Measurements from ENCODE around the gene PAX5. TPM values are rescaled to one million over a fixed set of nuclear protein-coding genes. Genes with fewer than 3 reads are reported as not detected.

Gene PAX5
- total RNA-seq, 1 experiment from 2014 or later: 6.6 TPM

DNA sequence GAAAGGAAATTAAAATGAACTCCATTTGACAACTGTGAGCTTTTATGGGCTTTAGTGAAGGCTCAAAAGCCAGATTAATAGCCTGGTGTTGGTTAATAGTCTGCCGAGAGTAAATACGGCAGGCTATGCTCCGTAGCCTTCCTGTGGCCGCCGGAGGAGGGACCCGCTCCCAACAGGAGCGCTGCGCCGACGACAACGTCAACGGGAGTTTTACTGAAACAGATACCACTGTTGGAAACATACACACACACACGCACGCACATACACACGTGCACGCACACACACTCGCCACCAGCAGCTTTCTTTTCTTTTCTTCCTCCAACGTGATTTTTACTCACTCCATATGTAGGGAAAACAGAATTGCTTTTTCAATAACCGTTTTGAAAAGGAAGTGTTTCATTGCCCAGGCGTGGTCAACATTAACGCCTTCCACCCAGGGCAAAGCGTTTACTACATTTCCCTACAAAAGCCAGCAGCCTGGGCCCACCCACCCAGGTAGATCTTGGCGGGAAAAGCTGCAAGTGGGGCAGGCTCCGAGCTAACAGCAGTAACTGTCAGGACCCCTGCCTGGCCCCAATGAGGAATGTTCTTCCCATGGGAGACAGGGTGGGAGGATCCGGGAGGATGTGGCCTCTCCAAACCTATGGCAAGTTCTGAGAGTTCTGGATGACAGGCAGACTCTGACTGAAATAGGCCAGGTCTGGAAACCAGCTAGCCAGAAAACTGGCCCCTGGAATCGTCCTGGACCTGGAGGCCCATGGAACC, 72.3 kb downstream of the PAX5 start (continued):
- TF ChIP-seq, protein P1, sequence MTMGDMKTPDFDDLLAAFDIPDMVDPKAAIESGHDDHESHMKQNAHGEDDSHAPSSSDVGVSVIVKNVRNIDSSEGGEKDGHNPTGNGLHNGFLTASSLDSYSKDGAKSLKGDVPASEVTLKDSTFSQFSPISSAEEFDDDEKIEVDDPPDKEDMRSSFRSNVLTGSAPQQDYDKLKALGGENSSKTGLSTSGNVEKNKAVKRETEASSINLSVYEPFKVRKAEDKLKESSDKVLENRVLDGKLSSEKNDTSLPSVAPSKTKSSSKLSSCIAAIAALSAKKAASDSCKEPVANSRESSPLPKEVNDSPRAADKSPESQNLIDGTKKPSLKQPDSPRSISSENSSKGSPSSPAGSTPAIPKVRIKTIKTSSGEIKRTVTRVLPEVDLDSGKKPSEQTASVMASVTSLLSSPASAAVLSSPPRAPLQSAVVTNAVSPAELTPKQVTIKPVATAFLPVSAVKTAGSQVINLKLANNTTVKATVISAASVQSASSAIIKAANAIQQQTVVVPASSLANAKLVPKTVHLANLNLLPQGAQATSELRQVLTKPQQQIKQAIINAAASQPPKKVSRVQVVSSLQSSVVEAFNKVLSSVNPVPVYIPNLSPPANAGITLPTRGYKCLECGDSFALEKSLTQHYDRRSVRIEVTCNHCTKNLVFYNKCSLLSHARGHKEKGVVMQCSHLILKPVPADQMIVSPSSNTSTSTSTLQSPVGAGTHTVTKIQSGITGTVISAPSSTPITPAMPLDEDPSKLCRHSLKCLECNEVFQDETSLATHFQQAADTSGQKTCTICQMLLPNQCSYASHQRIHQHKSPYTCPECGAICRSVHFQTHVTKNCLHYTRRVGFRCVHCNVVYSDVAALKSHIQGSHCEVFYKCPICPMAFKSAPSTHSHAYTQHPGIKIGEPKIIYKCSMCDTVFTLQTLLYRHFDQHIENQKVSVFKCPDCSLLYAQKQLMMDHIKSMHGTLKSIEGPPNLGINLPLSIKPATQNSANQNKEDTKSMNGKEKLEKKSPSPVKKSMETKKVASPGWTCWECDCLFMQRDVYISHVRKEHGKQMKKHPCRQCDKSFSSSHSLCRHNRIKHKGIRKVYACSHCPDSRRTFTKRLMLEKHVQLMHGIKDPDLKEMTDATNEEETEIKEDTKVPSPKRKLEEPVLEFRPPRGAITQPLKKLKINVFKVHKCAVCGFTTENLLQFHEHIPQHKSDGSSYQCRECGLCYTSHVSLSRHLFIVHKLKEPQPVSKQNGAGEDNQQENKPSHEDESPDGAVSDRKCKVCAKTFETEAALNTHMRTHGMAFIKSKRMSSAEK (CRISPR knock-in tag; IDR thresholded peaks at IDR 0.05; ENCODE audit: borderline replicate concordance): no peak
- TF ChIP-seq SMAD4 (CRISPR knock-in tag; IDR thresholded peaks at IDR 0.05) (no peak), FOXJ3 (CRISPR knock-in tag; IDR thresholded peaks at IDR 0.05; ENCODE audit: borderline replicate concordance) (no peak), TEAD1 (CRISPR knock-in tag; IDR thresholded peaks at IDR 0.05) (no peak), SOX15 (CRISPR knock-in tag; IDR thresholded peaks at IDR 0.05) (no peak), ZNF138 (CRISPR knock-in tag; conservative IDR thresholded peaks at IDR 0.05) (no peak), CREM (CRISPR knock-in tag; IDR thresholded peaks at IDR 0.05) (no peak)
- TF ChIP-seq, protein P2, sequence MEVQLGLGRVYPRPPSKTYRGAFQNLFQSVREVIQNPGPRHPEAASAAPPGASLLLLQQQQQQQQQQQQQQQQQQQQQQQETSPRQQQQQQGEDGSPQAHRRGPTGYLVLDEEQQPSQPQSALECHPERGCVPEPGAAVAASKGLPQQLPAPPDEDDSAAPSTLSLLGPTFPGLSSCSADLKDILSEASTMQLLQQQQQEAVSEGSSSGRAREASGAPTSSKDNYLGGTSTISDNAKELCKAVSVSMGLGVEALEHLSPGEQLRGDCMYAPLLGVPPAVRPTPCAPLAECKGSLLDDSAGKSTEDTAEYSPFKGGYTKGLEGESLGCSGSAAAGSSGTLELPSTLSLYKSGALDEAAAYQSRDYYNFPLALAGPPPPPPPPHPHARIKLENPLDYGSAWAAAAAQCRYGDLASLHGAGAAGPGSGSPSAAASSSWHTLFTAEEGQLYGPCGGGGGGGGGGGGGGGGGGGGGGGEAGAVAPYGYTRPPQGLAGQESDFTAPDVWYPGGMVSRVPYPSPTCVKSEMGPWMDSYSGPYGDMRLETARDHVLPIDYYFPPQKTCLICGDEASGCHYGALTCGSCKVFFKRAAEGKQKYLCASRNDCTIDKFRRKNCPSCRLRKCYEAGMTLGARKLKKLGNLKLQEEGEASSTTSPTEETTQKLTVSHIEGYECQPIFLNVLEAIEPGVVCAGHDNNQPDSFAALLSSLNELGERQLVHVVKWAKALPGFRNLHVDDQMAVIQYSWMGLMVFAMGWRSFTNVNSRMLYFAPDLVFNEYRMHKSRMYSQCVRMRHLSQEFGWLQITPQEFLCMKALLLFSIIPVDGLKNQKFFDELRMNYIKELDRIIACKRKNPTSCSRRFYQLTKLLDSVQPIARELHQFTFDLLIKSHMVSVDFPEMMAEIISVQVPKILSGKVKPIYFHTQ (CRISPR knock-in tag; IDR thresholded peaks at IDR 0.05): no peak
- TF ChIP-seq, protein P3, sequence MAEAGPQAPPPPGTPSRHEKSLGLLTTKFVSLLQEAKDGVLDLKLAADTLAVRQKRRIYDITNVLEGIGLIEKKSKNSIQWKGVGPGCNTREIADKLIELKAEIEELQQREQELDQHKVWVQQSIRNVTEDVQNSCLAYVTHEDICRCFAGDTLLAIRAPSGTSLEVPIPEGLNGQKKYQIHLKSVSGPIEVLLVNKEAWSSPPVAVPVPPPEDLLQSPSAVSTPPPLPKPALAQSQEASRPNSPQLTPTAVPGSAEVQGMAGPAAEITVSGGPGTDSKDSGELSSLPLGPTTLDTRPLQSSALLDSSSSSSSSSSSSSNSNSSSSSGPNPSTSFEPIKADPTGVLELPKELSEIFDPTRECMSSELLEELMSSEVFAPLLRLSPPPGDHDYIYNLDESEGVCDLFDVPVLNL (CRISPR knock-in tag; IDR thresholded peaks at IDR 0.05; ENCODE audit: borderline replicate concordance, low read depth): no peak
- TF ChIP-seq, protein P4, sequence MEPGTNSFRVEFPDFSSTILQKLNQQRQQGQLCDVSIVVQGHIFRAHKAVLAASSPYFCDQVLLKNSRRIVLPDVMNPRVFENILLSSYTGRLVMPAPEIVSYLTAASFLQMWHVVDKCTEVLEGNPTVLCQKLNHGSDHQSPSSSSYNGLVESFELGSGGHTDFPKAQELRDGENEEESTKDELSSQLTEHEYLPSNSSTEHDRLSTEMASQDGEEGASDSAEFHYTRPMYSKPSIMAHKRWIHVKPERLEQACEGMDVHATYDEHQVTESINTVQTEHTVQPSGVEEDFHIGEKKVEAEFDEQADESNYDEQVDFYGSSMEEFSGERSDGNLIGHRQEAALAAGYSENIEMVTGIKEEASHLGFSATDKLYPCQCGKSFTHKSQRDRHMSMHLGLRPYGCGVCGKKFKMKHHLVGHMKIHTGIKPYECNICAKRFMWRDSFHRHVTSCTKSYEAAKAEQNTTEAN (CRISPR knock-in tag; IDR thresholded peaks at IDR 0.05): no peak

DNA sequence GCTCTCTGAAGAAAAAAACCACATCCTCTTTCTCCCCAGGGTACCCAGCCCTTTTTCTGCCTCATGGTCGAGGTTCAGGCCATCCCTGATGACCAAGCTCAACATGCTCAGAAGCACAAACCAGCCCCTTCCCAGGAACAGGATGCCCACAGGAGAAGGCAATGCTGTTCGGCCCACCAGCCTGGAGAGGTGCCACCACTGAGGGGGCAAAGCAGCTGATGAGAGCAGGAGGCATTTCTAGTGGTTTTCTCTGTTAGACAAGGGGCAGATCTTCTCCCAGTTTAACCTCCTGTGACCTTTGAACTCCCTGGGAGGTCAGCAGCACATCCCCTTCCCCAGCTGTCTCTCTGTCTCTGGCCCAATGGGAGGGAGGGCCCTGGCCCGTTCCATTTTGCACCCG, 73.0 kb downstream of the PAX5 start:
- no peaks in the 10 kb centered on the region for H3K9me3 Mint-ChIP-seq
- H3K27me3 Mint-ChIP-seq (ENCODE audit: low read depth): no peaks in the 10 kb centered on the region; the same call in 1 of the 2 replicates
- no peak overlapping the region for H3K27ac Mint-ChIP-seq
- peaks cover 21% of the 10 kb centered on the region for H3K4me1 Mint-ChIP-seq
- H3K4me3 Mint-ChIP-seq: no peak overlapping the region
- H3K36me3 Mint-ChIP-seq: no peaks in the 10 kb centered on the region
- POLR2A ChIA-PET: no interaction called here
- TF ChIP-seq HMGA2 (CRISPR knock-in tag; IDR thresholded peaks at IDR 0.05) (no peak), TP53 (CRISPR knock-in tag; IDR thresholded peaks at IDR 0.05) (no peak), OVOL2 (CRISPR knock-in tag; IDR thresholded peaks at IDR 0.05; ENCODE audit: borderline replicate concordance) (no peak), FOXP1 (CRISPR knock-in tag; IDR thresholded peaks at IDR 0.05; ENCODE audit: borderline replicate concordance) (no peak)
- TF ChIP-seq, protein P5, sequence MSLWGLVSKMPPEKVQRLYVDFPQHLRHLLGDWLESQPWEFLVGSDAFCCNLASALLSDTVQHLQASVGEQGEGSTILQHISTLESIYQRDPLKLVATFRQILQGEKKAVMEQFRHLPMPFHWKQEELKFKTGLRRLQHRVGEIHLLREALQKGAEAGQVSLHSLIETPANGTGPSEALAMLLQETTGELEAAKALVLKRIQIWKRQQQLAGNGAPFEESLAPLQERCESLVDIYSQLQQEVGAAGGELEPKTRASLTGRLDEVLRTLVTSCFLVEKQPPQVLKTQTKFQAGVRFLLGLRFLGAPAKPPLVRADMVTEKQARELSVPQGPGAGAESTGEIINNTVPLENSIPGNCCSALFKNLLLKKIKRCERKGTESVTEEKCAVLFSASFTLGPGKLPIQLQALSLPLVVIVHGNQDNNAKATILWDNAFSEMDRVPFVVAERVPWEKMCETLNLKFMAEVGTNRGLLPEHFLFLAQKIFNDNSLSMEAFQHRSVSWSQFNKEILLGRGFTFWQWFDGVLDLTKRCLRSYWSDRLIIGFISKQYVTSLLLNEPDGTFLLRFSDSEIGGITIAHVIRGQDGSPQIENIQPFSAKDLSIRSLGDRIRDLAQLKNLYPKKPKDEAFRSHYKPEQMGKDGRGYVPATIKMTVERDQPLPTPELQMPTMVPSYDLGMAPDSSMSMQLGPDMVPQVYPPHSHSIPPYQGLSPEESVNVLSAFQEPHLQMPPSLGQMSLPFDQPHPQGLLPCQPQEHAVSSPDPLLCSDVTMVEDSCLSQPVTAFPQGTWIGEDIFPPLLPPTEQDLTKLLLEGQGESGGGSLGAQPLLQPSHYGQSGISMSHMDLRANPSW (CRISPR knock-in tag; conservative IDR thresholded peaks at IDR 0.05; ENCODE audit: low read depth): no peak
- no peak for DNase-seq (ENCODE audit: low spot score)
- CTCF ChIA-PET: interaction anchor here (1.5 kb wide), 1 partner anchor 14 kb away, joined by 5 read pairs; no protein-coding TSS in a partner anchor
- ATAC-seq: no peak

Measured in WTC11 (cell line).